Spleen (tissue), 11 donors: Measurements from ENCODE around the gene TRAPPC12. TPM values are rescaled to one million over a fixed set of nuclear protein-coding genes. Genes with fewer than 3 reads are reported as not detected.
A peak's percentile ranks its signal among the peaks of the same experiment; 100 is the strongest.

Source experiments
- DNase-seq: peaks from one replicate; pipeline ENCODE4 v3.0.0-alpha.2; 2020
- H3K27ac ChIP-seq, 8 donors: fragments of 200-600 bp; sonication (generic) in 7 of 8; 1 replicate in 4 of 8; 2 replicates in 4 of 8; pipeline versions ENCODE4 v1.5.0 to v1.8.0; 2016 to 2021; ENCODE audit warnings: inconsistent platforms in 4 of 8, mild to moderate bottlenecking in 4 of 8, moderate library complexity in 1 of 8
- H3K27me3 ChIP-seq, 7 donors: fragments of 200-600 bp; sonication (generic) in 6 of 7; replicated peaks in 1 of 7; 1 replicate in 4 of 7; 2 replicates in 3 of 7; pipeline versions ENCODE4 v1.5.0 to v1.8.0; 2016 to 2021; ENCODE audit warnings: inconsistent platforms in 3 of 7, mild to moderate bottlenecking in 1 of 7
- H3K36me3 ChIP-seq, 6 donors: fragments of 200-600 bp; sonication (generic) in 5 of 6; 1 replicate in 4 of 6; 2 replicates in 2 of 6; pipeline versions ENCODE4 v1.5.0 to v1.8.0; 2016 to 2021; ENCODE audit warnings: inconsistent platforms in 2 of 6
- H3K4me1 ChIP-seq, 6 donors: fragments of 200-600 bp; sonication (generic) in 5 of 6; 1 replicate in 3 of 6; 2 replicates in 3 of 6; pipeline versions ENCODE4 v1.5.0 to v1.8.0; 2016 to 2021; ENCODE audit warnings: inconsistent platforms in 3 of 6
- H3K4me3 ChIP-seq, 8 donors: fragments of 200-600 bp; sonication (generic) in 7 of 8; 1 replicate in 4 of 8; 2 replicates in 4 of 8; pipeline versions ENCODE4 v1.5.0 to v1.8.0; 2016 to 2021; ENCODE audit warnings: inconsistent platforms in 4 of 8, mild to moderate bottlenecking in 4 of 8, moderate library complexity in 2 of 8
- H3K9me3 ChIP-seq, 8 donors: fragments of 200-600 bp; sonication (generic) in 7 of 8; 1 replicate in 4 of 8; 2 replicates in 4 of 8; pipeline versions ENCODE4 v1.5.0 to v1.8.0; 2016 to 2021; ENCODE audit warnings: inconsistent platforms in 4 of 8
- POLR2A ChIP-seq, 3 donors: fragments of 450-650 bp; IDR thresholded peaks; one replicate each; pipeline ENCODE4 v1.5.1; 2017; ENCODE audit warnings: antibody characterized with exemption in 3 of 3, mild to moderate bottlenecking in 1 of 3
- POLR2AphosphoS5 ChIP-seq, 3 donors: sonication (generic); formaldehyde crosslinking; IDR thresholded peaks; one replicate each; pipeline ENCODE4 v1.5.1; 2017; ENCODE audit warnings: antibody characterized with exemption in 3 of 3
- whole genome bisulfite sequencing, 5 donors: extraction: QIAGEN DNeasy Blood & Tissue Kit in 3 of 5; methylation state at CpG; one replicate each; pipeline versions ENCODE4 v1.1.5 to v1.1.7; 2013 to 2018; 5-methylcytosine and 5-hydroxymethylcytosine counted together
- intact Hi-C: fragments of 100-400 bp; cut with DNase I; formaldehyde crosslinking; loops from one replicate; pipeline ENCODE4 v1.15.0; 2023; ENCODE audit warnings: low total_unique reads
- polyA plus RNA-seq, 3 donors: library from polyadenylated mRNA; stranded (reverse); fragments of 200-250 nt; gene quantifications; one replicate each; pipeline ENCODE4 v1.2.1, GENCODE V29; 2013
- total RNA-seq, 7 donors: library from RNA; depleted of rRNA in 3 of 7; stranded (reverse); fragments of >200 nt in 3 of 7; fragmentation: NEBNext Ultra II Directional in 4 of 7; extraction: Animal tissue kit (Norgen Biotek cat#: 25700) in 4 of 7; gene quantifications; one replicate each; pipeline versions ENCODE4 v1.1.0 to v1.2.1, GENCODE V29; 2016 to 2021
- TF ChIP-seq, protein P1 (sequence below), 11 experiments: fragments of 200-600 bp in 7 of 11; fragments of 450-650 bp in 4 of 11; sonication (generic) in 4 of 11; IDR thresholded peaks in 8 of 11; conservative IDR thresholded peaks in 3 of 11; 1 replicate in 7 of 11; 2 replicates in 4 of 11; pipeline versions ENCODE4 v1.4.0 to v1.8.0; 2016 to 2021; ENCODE audit warnings: antibody characterized with exemption in 11 of 11, inconsistent platforms in 4 of 11, mild to moderate bottlenecking in 1 of 11
- donor health status: healthy with polysubstance abuse.
- donor health status: DM: no; HTN: no; CAD: no; lungs with moderate emphysema.
- donor health status: DM: no; HTN: no; CAD: no.
- donor health status: Bipolar disorder and iron deficiency.
- donor health status: healthy.
- donor health status: DM: no; HTN: no; CAD: no.
- donor health status: DM: yes; HTN: yes; CAD: no.

The TRAPPC12 gene
- total and polyA plus RNA-seq, 10 donors, result 70.2 to 132 (median 97.1) TPM

DNA sequence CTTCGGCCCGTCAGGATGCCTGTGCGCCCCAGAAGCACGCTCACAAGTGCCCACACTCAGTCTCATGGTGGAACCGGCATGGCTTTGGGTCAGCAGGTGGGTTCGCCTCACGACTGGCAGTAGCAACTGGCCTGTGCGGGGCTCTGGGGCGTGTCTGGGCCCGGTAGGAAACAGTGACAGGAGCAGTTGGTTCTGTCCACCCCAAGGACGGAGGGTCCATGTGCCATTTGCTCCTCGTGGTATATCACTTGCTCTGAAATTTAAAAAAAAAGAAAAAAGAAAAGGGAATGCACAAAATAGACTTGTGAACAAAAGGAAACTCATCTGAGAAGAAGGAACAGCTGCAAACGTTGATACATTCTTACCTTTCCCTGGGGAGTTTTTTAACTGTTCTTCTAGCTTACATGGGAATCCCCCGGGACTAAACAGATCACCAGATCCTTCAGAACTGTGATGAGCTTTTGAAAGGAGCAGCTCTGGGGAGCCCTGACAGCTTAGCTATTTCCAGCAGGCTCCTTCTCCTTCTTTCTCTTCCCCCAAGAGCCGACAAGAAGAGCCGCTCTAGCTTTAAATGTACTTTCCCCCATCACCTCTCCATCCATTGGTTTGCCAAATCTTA lies 42.8 kb downstream of the TRAPPC12 start:
- TF ChIP-seq, protein P1, sequence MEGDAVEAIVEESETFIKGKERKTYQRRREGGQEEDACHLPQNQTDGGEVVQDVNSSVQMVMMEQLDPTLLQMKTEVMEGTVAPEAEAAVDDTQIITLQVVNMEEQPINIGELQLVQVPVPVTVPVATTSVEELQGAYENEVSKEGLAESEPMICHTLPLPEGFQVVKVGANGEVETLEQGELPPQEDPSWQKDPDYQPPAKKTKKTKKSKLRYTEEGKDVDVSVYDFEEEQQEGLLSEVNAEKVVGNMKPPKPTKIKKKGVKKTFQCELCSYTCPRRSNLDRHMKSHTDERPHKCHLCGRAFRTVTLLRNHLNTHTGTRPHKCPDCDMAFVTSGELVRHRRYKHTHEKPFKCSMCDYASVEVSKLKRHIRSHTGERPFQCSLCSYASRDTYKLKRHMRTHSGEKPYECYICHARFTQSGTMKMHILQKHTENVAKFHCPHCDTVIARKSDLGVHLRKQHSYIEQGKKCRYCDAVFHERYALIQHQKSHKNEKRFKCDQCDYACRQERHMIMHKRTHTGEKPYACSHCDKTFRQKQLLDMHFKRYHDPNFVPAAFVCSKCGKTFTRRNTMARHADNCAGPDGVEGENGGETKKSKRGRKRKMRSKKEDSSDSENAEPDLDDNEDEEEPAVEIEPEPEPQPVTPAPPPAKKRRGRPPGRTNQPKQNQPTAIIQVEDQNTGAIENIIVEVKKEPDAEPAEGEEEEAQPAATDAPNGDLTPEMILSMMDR (IDR thresholded peaks at IDR 0.05 in 8 of 11, conservative IDR thresholded peaks at IDR 0.05 in 3 of 11), result no peak
- no peak for TF ChIP-seq POLR2A (IDR thresholded peaks at IDR 0.05)
- no peak for TF ChIP-seq POLR2AphosphoS5 (IDR thresholded peaks at IDR 0.05)
- H3K4me3 ChIP-seq, result no peak overlapping the region
- peaks cover 0 to 99% (median 58%) of the 10 kb centered on the region in 6 donors for H3K36me3 ChIP-seq
- intact Hi-C loops, result loop anchor here (5.0 kb wide), 1 partner anchor 230 kb away; no protein-coding TSS in a partner anchor
- H3K4me1 ChIP-seq, result peaks cover 0 to 5% (median 0%) of the 10 kb centered on the region in 6 donors
- 74 to 84% (median 81%) methylated on average over 16 of the region's 16 CpGs for WGBS, 5 donors
- H3K27me3 ChIP-seq, result no peaks in the 10 kb centered on the region
- no peak for DNase-seq
- H3K9me3 ChIP-seq, result no peaks in the 10 kb centered on the region
- H3K27ac ChIP-seq, result no peak overlapping the region

DNA sequence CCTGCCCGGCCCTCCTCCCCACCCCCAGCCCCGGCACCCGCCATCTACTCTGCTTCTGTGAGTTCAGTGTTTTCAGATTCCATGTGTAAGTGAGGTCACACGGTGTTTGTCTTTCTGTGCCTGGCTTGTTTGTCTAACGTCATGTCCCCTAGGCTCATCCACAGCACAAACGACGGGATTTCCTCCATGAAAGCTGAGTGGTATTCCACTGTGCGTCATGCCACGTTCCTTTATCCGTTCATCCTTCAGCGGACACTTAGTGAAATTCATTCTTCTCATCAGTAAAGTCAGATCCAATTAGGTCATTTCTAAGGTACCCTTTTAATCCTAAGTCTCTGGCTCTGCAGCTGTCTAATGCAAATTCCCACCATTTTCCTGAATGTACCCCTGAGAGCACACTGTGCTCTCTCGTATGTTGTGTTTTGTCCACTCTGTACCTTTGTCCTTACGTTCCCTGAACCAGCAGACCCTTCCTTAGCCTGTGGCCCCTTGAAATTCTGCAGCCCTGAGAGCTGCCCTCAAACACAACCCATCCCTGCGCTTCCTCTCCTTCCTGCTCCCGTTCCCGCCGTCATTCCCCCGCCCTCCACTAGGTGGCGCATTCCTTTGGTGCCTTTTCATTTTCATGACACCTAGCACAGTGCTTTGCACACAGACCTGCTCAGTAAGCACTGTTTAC lies 44.1 kb downstream of the TRAPPC12 start:
- Histone ChIP-seq H3K4me3 (no peak overlapping the region), H3K27me3 (no peaks in the 10 kb centered on the region), H3K9me3 (no peaks in the 10 kb centered on the region), H3K4me1 (peaks cover 0 to 5% (median 0%) of the 10 kb centered on the region in 6 donors), H3K27ac (no peak overlapping the region), H3K36me3 (peaks cover 0 to 99% (median 60%) of the 10 kb centered on the region in 6 donors)
- TF ChIP-seq, protein P1 (IDR thresholded peaks at IDR 0.05 in 8 of 11, conservative IDR thresholded peaks at IDR 0.05 in 3 of 11), result peak; percentile 86 to 99 (median 95)
- TF ChIP-seq POLR2AphosphoS5 (IDR thresholded peaks at IDR 0.05), result peak in 2 of 3 donors; percentile 35 to 46
- no peak for TF ChIP-seq POLR2A (IDR thresholded peaks at IDR 0.05)
- peak; percentile 91 for DNase-seq
- WGBS, 5 donors, result 65 to 70% (median 66%) methylated on average over 19 of the region's 19 CpGs
- intact Hi-C loops, result loop anchor here (5.0 kb wide), 1 partner anchor 229 kb away; no protein-coding TSS in a partner anchor

GRCh38 chr2:3424171-3424795 lies 44.8 kb downstream of the TRAPPC12 start:
- no peak for DNase-seq
- Histone ChIP-seq H3K27ac (no peak overlapping the region), H3K9me3 (no peaks in the 10 kb centered on the region), H3K4me1 (peaks cover 0 to 5% (median 0%) of the 10 kb centered on the region in 6 donors), H3K36me3 (peaks cover 0 to 100% (median 63%) of the 10 kb centered on the region in 6 donors), H3K27me3 (no peaks in the 10 kb centered on the region), H3K4me3 (no peak overlapping the region)
- WGBS, 5 donors, result 92 to 99% (median 96%) methylated on average over 9 of the region's 9 CpGs
- intact Hi-C loops, result loop anchor here (5.0 kb wide), 1 partner anchor 228 kb away; no protein-coding TSS in a partner anchor
- no peak for TF ChIP-seq POLR2AphosphoS5 (IDR thresholded peaks at IDR 0.05)
- TF ChIP-seq, protein P1 (IDR thresholded peaks at IDR 0.05 in 8 of 11, conservative IDR thresholded peaks at IDR 0.05 in 3 of 11), result peak in 3 of 11 experiments; percentile 6 to 28 (median 7)
